Measurements from ENCODE around the gene NSUN3. TPM values are rescaled to one million over a fixed set of nuclear protein-coding genes. Genes with fewer than 3 reads are reported as not detected.

The NSUN3 gene
- total and polyA plus RNA-seq, 10 of the 15 experiments (the other 5 are each of a cell fraction or from before 2014, with no cell fraction given): 9.1 to 20.3 (median 11.7) TPM

DNA sequence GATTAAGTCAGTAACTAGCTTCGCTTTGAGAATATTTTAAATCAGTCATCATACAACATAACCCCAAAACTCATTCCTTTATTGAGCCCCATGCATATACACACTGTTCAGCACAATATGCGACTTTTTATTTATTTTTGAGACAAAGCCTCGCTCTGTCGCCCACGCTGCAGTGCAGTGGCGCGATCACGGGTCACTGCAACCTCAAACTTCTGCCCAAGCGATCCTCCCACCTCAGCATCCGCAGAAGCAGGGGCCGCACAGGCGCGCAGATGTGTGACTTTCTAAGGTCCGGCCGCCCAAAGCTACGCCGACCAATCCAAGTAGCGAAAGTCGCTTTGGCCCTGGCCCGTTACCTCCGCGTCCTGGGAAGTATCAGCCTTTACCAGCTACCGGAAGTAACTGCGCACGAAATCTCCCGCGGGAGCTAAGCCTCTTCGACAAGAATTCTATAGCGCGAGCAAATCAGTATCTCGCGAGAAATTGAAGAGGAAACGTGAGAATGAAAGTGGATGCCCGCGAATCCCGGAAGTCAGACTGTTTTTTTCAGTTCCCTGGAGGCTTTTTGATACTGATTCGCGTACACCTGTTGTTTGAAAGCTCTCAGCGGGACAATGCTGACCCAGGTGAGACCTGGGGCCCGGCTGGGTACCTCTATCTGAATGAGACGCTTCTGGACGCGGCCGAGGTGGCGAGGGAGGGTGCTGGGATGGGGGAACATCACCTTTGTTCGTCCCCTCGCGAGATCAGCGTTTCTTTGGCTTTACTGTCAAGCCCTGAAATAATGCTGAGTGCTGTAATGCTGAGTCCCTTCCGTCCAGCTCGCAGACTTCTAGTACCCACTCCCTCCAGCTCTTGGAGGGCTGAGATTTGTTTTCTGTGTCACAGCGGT lies at the start of gene NSUN3, which contains the start of gene DHFR2 (continued):
- TF ChIP-seq ZNF687 (IDR thresholded peaks at IDR 0.05) (peak; percentile 34; the same call in 1 of the 2 replicates), CEBPB (IDR thresholded peaks at IDR 0.05; ENCODE audit: borderline replicate concordance in 1 of 2, low read depth in 2 of 2, low read length in 2 of 2) (no peak), ASH2L (IDR thresholded peaks at IDR 0.05; ENCODE audit: borderline replicate concordance, low read depth) (peak; percentile 58; the same call in 1 of the 2 replicates), ELK1 (IDR thresholded peaks at IDR 0.05; ENCODE audit: low read depth, low read length) (peak; percentile 90), IRF5 (IDR thresholded peaks at IDR 0.05; ENCODE audit: borderline replicate concordance) (peak; percentile 87), ZSCAN29 (IDR thresholded peaks at IDR 0.05) (no peak), CHD1 (IDR thresholded peaks at IDR 0.05; ENCODE audit: low read depth, low read length) (no peak), NFXL1 (IDR thresholded peaks at IDR 0.05; ENCODE audit: borderline replicate concordance) (no peak), SRF (IDR thresholded peaks at IDR 0.05; ENCODE audit: low read depth in 2 of 2, low read length in 2 of 2) (0 out of 4 replicates have a peak, but pooled peaks of 1 of the 2 experiments have one; percentile 14), HCFC1 (IDR thresholded peaks at IDR 0.05; ENCODE audit: low read length) (peak; percentile 14; the same call in 1 of the 2 replicates), NR2C1 (IDR thresholded peaks at IDR 0.05) (no peak), ESRRA (IDR thresholded peaks at IDR 0.05; ENCODE audit: low read length) (0 out of 2 replicates have a peak, but pooled peaks have one; percentile 39), ZNF207 (IDR thresholded peaks at IDR 0.05; ENCODE audit: borderline replicate concordance) (no peak; the same call in 1 of the 2 replicates), MEF2A (IDR thresholded peaks at IDR 0.05; ENCODE audit: insufficient read depth, low read depth, low read length) (no peak; the same call in 1 of the 2 replicates), NRF1 (conservative IDR thresholded peaks at IDR 0.05; ENCODE audit: low read depth, low read length) (no peak), HSF1 (IDR thresholded peaks at IDR 0.05; ENCODE audit: low read depth, low read length) (no peak), TBL1XR1 (IDR thresholded peaks at IDR 0.05; ENCODE audit: low read depth, low read length) (0 out of 2 replicates have a peak, but pooled peaks have one; percentile 31)
